Measurements from ENCODE around the gene CBARP.
A peak's percentile ranks its signal among the peaks of the same experiment; 100 is the strongest.

- TF ChIP-seq, protein P1, sequence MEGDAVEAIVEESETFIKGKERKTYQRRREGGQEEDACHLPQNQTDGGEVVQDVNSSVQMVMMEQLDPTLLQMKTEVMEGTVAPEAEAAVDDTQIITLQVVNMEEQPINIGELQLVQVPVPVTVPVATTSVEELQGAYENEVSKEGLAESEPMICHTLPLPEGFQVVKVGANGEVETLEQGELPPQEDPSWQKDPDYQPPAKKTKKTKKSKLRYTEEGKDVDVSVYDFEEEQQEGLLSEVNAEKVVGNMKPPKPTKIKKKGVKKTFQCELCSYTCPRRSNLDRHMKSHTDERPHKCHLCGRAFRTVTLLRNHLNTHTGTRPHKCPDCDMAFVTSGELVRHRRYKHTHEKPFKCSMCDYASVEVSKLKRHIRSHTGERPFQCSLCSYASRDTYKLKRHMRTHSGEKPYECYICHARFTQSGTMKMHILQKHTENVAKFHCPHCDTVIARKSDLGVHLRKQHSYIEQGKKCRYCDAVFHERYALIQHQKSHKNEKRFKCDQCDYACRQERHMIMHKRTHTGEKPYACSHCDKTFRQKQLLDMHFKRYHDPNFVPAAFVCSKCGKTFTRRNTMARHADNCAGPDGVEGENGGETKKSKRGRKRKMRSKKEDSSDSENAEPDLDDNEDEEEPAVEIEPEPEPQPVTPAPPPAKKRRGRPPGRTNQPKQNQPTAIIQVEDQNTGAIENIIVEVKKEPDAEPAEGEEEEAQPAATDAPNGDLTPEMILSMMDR (IDR thresholded peaks at IDR 0.05), result peak; percentile 61 to 98 (median 85)
- TF ChIP-seq POLR2A (IDR thresholded peaks at IDR 0.05), result no peak
Measured at GRCh38 chr19:1239796-1240737, 2.3 kb upstream of the CBARP start.
